Measurements from ENCODE around the gene SH3RF3.

DNA sequence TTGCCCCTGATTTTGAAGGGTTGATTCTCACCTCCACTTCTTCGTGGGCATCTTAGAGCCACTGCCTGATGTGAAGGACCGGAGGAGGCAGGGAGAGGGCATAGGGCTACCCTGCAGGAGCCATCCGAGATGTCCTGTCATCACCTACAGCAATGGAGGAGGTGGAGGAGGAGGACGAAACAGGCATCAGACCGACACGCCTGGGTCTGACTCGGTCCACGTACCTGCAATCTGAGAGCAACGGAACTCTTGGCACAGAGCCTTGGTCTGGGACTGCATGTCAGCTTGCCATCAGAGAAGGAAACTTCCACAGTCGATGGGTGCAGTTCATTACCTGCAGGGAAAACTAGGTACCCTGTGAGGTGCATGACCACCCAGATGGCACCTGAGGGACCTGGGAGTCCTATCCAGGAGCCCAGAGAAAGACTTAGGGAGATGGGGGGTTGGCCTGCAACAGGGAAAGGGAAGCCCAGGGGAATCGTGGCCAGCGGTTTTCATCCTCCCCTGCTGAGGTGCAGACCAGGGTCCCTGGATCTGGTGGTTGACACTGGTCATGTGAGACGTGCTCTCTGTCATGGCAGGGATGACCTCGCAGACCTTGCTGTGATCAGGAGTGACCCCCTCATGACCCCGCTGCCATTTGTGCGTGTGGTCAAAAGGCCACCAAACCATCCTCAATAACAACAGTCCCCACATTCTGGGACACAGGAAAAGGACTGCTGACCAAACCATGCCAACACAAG, 293.9 kb downstream of the SH3RF3 start:
- TF ChIP-seq, protein P1, sequence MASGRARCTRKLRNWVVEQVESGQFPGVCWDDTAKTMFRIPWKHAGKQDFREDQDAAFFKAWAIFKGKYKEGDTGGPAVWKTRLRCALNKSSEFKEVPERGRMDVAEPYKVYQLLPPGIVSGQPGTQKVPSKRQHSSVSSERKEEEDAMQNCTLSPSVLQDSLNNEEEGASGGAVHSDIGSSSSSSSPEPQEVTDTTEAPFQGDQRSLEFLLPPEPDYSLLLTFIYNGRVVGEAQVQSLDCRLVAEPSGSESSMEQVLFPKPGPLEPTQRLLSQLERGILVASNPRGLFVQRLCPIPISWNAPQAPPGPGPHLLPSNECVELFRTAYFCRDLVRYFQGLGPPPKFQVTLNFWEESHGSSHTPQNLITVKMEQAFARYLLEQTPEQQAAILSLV (CRISPR knock-in tag; IDR thresholded peaks at IDR 0.05; ENCODE audit: borderline replicate concordance) = no peak
- no peak for TF ChIP-seq IKZF1 (IDR thresholded peaks at IDR 0.05)
- no peak for TF ChIP-seq FOXO1 (CRISPR knock-in tag; IDR thresholded peaks at IDR 0.05)
